GM04504 (cell line): ENCODE results near the gene MT1X.
"Not testable (repeated sequence)": the region's sequence is repeated elsewhere in the genome, so short reads cannot be mapped to it uniquely, and the experiment has no call there.

Source experiments
- DNase-seq: peaks from one replicate; pipeline ENCODE4 v3.0.0-alpha.2; 2012; ENCODE audit warnings: low read depth

MT1X gene

GRCh38 chr16:56657555-56658326 lies 24.5 kb upstream of the MT1X start, which contains the start of gene MT1F:
Gene MT1F, plus strand, starts transcription at chr16:56657959. Its CDS starts 100 bp downstream, at chr16:56658059.
- DNase-seq: no peak

GRCh38 chr16:56658327-56658875 lies 23.9 kb upstream of the MT1X start:
- DNase-seq: no peak

GRCh38 chr16:56662357-56663354 lies 19.6 kb upstream of the MT1X start:
- DNase-seq: no peak

- no peak for DNase-seq
Measured at GRCh38 chr16:56664506-56664905, 17.8 kb upstream of the MT1X start.

- DNase-seq: not testable (repeated sequence)
Measured at GRCh38 chr16:56665286-56666261, 16.7 kb upstream of the MT1X start.

GRCh38 chr16:56667581-56668571 lies 14.4 kb upstream of the MT1X start, which contains the start of gene MT1G:
Gene MT1G, minus strand, starts transcription at chr16:56668065. Its CDS starts 72 bp downstream, at chr16:56667993.
- DNase-seq: no peak

- no peak for DNase-seq
Measured at GRCh38 chr16:56669005-56669839, 13.0 kb upstream of the MT1X start, which contains the start of gene MT1H. Gene MT1H, plus strand, starts transcription at chr16:56669814. Its CDS starts 71 bp downstream, at chr16:56669885.

- DNase-seq: no peak
Measured at GRCh38 chr16:56669840-56670619, 12.2 kb upstream of the MT1X start.

- DNase-seq: no peak
Measured at GRCh38 chr16:56670620-56670934, 11.7 kb upstream of the MT1X start.

- DNase-seq: not testable (repeated sequence)
Measured at GRCh38 chr16:56671691-56672090, 10.6 kb upstream of the MT1X start.

GRCh38 chr16:56672171-56672570 lies 10.1 kb upstream of the MT1X start:
- not testable (repeated sequence) for DNase-seq

- no peak for DNase-seq
Measured at GRCh38 chr16:56672761-56673536, 9.3 kb upstream of the MT1X start.

- no peak for DNase-seq
Measured at GRCh38 chr16:56673921-56674320, 8.3 kb upstream of the MT1X start.

- not testable (repeated sequence) for DNase-seq
Measured at GRCh38 chr16:56674570-56674969, 7.7 kb upstream of the MT1X start.

GRCh38 chr16:56675685-56676210 lies 6.5 kb upstream of the MT1X start:
- DNase-seq: no peak

- DNase-seq: no peak
Measured at GRCh38 chr16:56677474-56677873, 4.8 kb upstream of the MT1X start.

- DNase-seq: no peak
Measured at GRCh38 chr16:56679078-56679730, 3.1 kb upstream of the MT1X start.
